HL-60 (cell line): ENCODE data around the gene UIMC1.

ENCODE experiments used
- GABPA ChIP-seq: IDR thresholded peaks from 2 replicates; pipeline ENCODE4 v1.6.1; 2012; ENCODE audit warnings: low read depth
- POLR2AphosphoS5 ChIP-seq: IDR thresholded peaks from 2 replicates; pipeline ENCODE4 v1.6.1; 2012; ENCODE audit warnings: low read depth
- TF ChIP-seq, protein P1 (sequence below): IDR thresholded peaks from 2 replicates; pipeline ENCODE4 v1.6.1; 2012; ENCODE audit warnings: low read depth; ENCODE audit not compliant: insufficient replicate concordance
- TF ChIP-seq, protein P2 (sequence below): IDR thresholded peaks from one replicate; pipeline ENCODE4 v1.5.1; 2011; ENCODE audit warnings: low read length, control low read depth, inconsistent platforms; ENCODE audit not compliant: insufficient read depth

GRCh38 chr5:176899296-176899891 is 107.2 kb downstream of the UIMC1 start, which contains the start of gene HK3:
- TF ChIP-seq, protein P1, sequence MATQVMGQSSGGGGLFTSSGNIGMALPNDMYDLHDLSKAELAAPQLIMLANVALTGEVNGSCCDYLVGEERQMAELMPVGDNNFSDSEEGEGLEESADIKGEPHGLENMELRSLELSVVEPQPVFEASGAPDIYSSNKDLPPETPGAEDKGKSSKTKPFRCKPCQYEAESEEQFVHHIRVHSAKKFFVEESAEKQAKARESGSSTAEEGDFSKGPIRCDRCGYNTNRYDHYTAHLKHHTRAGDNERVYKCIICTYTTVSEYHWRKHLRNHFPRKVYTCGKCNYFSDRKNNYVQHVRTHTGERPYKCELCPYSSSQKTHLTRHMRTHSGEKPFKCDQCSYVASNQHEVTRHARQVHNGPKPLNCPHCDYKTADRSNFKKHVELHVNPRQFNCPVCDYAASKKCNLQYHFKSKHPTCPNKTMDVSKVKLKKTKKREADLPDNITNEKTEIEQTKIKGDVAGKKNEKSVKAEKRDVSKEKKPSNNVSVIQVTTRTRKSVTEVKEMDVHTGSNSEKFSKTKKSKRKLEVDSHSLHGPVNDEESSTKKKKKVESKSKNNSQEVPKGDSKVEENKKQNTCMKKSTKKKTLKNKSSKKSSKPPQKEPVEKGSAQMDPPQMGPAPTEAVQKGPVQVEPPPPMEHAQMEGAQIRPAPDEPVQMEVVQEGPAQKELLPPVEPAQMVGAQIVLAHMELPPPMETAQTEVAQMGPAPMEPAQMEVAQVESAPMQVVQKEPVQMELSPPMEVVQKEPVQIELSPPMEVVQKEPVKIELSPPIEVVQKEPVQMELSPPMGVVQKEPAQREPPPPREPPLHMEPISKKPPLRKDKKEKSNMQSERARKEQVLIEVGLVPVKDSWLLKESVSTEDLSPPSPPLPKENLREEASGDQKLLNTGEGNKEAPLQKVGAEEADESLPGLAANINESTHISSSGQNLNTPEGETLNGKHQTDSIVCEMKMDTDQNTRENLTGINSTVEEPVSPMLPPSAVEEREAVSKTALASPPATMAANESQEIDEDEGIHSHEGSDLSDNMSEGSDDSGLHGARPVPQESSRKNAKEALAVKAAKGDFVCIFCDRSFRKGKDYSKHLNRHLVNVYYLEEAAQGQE: no peak
- TF ChIP-seq, protein P2, sequence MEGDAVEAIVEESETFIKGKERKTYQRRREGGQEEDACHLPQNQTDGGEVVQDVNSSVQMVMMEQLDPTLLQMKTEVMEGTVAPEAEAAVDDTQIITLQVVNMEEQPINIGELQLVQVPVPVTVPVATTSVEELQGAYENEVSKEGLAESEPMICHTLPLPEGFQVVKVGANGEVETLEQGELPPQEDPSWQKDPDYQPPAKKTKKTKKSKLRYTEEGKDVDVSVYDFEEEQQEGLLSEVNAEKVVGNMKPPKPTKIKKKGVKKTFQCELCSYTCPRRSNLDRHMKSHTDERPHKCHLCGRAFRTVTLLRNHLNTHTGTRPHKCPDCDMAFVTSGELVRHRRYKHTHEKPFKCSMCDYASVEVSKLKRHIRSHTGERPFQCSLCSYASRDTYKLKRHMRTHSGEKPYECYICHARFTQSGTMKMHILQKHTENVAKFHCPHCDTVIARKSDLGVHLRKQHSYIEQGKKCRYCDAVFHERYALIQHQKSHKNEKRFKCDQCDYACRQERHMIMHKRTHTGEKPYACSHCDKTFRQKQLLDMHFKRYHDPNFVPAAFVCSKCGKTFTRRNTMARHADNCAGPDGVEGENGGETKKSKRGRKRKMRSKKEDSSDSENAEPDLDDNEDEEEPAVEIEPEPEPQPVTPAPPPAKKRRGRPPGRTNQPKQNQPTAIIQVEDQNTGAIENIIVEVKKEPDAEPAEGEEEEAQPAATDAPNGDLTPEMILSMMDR: no peak
- TF ChIP-seq POLR2AphosphoS5 (peak; percentile 81), GABPA (no peak)
